ENCODE results near the gene MPDZ. TPM values are rescaled to one million over a fixed set of nuclear protein-coding genes. Genes with fewer than 3 reads are reported as not detected.

Gene MPDZ
- total and polyA plus RNA-seq, 2 experiments from 2014 or later, result 33.0 to 43.1 TPM

GRCh38 chr9:13110766-13111417 is 168.6 kb downstream of the MPDZ start:
- no peak overlapping the region for H3K27ac ChIP-seq (ENCODE audit: low read depth)
- H3K4me3 ChIP-seq, result no peak overlapping the region
- no peaks in the 10 kb centered on the region for H3K4me1 ChIP-seq (ENCODE audit: insufficient read depth)
- DNase-seq (ENCODE audit: low spot score) (no peak), ATAC-seq (no peak)
- H3K36me3 ChIP-seq (ENCODE audit: insufficient read depth), result peaks cover 11% of the 10 kb centered on the region; the same call in 1 of the 2 replicates
- Mint-ChIP-seq H3K4me3 (no peak overlapping the region), H3K9me3 (no peaks in the 10 kb centered on the region), H3K4me1 (no peaks in the 10 kb centered on the region), H3K27me3 (ENCODE audit: insufficient read depth, low read depth, poor library complexity) (no peaks in the 10 kb centered on the region), H3K36me3 (ENCODE audit: low read depth) (peaks cover 14% of the 10 kb centered on the region; the same call in 1 of the 3 replicates), H3K27ac (peak overlapping the region; percentile 52; the same call in 1 of the 2 replicates)
- no peaks in the 10 kb centered on the region for H3K79me2 ChIP-seq (replicated peaks; ENCODE audit: insufficient read depth)
- H4K20me1 ChIP-seq (replicated peaks; ENCODE audit: insufficient read depth), result no peaks in the 10 kb centered on the region
- no peak for TF ChIP-seq JUNB (IDR thresholded peaks at IDR 0.05; ENCODE audit: unreplicated experiment)
- TF ChIP-seq EZH2 (IDR thresholded peaks at IDR 0.05; ENCODE audit: low read depth, unreplicated experiment), result no peak
- TF ChIP-seq REST (IDR thresholded peaks at IDR 0.05; ENCODE audit: unreplicated experiment), result no peak
- no peak for TF ChIP-seq ZNF114 (CRISPR knock-in tag; IDR thresholded peaks at IDR 0.05)
- TF ChIP-seq ZNF462 (CRISPR knock-in tag; IDR thresholded peaks at IDR 0.05), result no peak
- no peak for TF ChIP-seq ETS1 (IDR thresholded peaks at IDR 0.05)
- no peak for TF ChIP-seq ZNF331 (CRISPR knock-in tag; IDR thresholded peaks at IDR 0.05; ENCODE audit: low read depth)
- TF ChIP-seq EZH2phosphoT487 (IDR thresholded peaks at IDR 0.05; ENCODE audit: unreplicated experiment), result no peak
- no peak for TF ChIP-seq CTCF (conservative IDR thresholded peaks at IDR 0.05; ENCODE audit: low read depth in 2 of 2)
- no peak for TF ChIP-seq NANOG (IDR thresholded peaks at IDR 0.05; ENCODE audit: borderline replicate concordance)
- TF ChIP-seq STAT1 (IDR thresholded peaks at IDR 0.05; ENCODE audit: unreplicated experiment), result no peak
- TF ChIP-seq CREB1 (CRISPR knock-in tag; IDR thresholded peaks at IDR 0.05; ENCODE audit: low read depth), result no peak
- no peak for TF ChIP-seq POLR2AphosphoS5 (IDR thresholded peaks at IDR 0.05; ENCODE audit: low read depth)
- H3K9me2 ChIP-seq (ENCODE audit: insufficient read depth), result no peaks in the 10 kb centered on the region
- H3K4me2 ChIP-seq, result no peak overlapping the region
- H3F3A ChIP-seq (replicated peaks; ENCODE audit: low read depth), result no peaks in the 10 kb centered on the region
- H2AFZ ChIP-seq, result no peak overlapping the region
- H3K27me3 ChIP-seq (ENCODE audit: insufficient read depth), result no peaks in the 10 kb centered on the region

All from GM23338 (cell line).